ENCODE results near the gene P3H3. TPM values are rescaled to one million over a fixed set of nuclear protein-coding genes. Genes with fewer than 3 reads are reported as not detected.
"Not testable (repeated sequence)": the region's sequence is repeated elsewhere in the genome, so short reads cannot be mapped to it uniquely, and the experiment has no call there.

P3H3 gene
- total and polyA plus RNA-seq, 2 of the 4 experiments (the other 2 are of a cell fraction), result 27.8 to 83.9 TPM

GRCh38 chr12:6888360-6888759, 60.2 kb downstream of the P3H3 start:
- peaks cover 17% of the 10 kb centered on the region for H3K36me3 ChIP-seq (ENCODE audit: control insufficient read depth, insufficient read depth, low read length)
- no peak overlapping the region for H3K14ac ChIP-seq (replicated peaks; ENCODE audit: low read depth, low read length)
- no TSS peak for BruUV-seq (replicated peaks)
- H3K18ac ChIP-seq (ENCODE audit: low read depth, low read length), result no peak overlapping the region
- H2AK9ac ChIP-seq (replicated peaks; ENCODE audit: low read depth, low read length, poor library complexity), result no peak overlapping the region
- no peak overlapping the region for H2BK120ac ChIP-seq (ENCODE audit: low read depth, low read length)
- dilution Hi-C loops (cut with HindIII; ENCODE audit: low sequenced_read_pairs, unreplicated experiment), result no loop called here
- H4K91ac ChIP-seq (ENCODE audit: insufficient read depth, low read depth, low read length), result no peak overlapping the region
- TF ChIP-seq MAFK (IDR thresholded peaks at IDR 0.05; ENCODE audit: low read depth, low read length) (peak; percentile 80), FOS (IDR thresholded peaks at IDR 0.05; ENCODE audit: low read depth, low read length) (no peak)
- no peak overlapping the region for H3K4ac ChIP-seq (ENCODE audit: low read depth, low read length)
- WGBS, 2 experiments (ENCODE audit: extremely low coverage in 2 of 2, insufficient read length in 1 of 2), result no CpG with 5 or more reads among the region's 2 CpGs
- CTCF ChIA-PET, result no interaction called here
- POLR2A ChIA-PET (ENCODE audit: unreplicated experiment), result no interaction called here
- H3K4me2 ChIP-seq (ENCODE audit: low read depth, low read length), result no peak overlapping the region
- peaks cover 5 to 20% of the 10 kb centered on the region in 2 experiments; a peak in 3 of 4 replicates for H3K79me1 ChIP-seq (ENCODE audit: low read depth in 1 of 2, low read length in 2 of 2)
- no peak overlapping the region for H2BK20ac ChIP-seq (ENCODE audit: low read depth, low read length)
- no peak overlapping the region for H2AFZ ChIP-seq (replicated peaks; ENCODE audit: low read length, poor library complexity)
- H4K8ac ChIP-seq (ENCODE audit: low read depth in 2 of 2, low read length in 2 of 2), result no peak overlapping the region
- no peaks in the 10 kb centered on the region for H3K27me3 ChIP-seq (ENCODE audit: control insufficient read depth, insufficient read depth, low read length)
- H3K56ac ChIP-seq (ENCODE audit: extremely low read depth, insufficient read depth, low read length), result no peak overlapping the region
- no peak overlapping the region for H3K27ac ChIP-seq (ENCODE audit: insufficient read depth, low read length)
- H3K9me1 ChIP-seq (ENCODE audit: insufficient read depth, low read length), result 0 out of 2 replicates have a peak, but pooled peaks cover 12% of the 10 kb centered on the region
- H3K9me3 ChIP-seq (ENCODE audit: control insufficient read depth, insufficient read depth, low read length), result no peaks in the 10 kb centered on the region
- ATAC-seq (ENCODE audit: low read depth), result no peak
- H2BK15ac ChIP-seq (ENCODE audit: low read depth, low read length), result no peak overlapping the region
- no peak overlapping the region for H2AK5ac ChIP-seq (ENCODE audit: low read depth, low read length)
- intact Hi-C loops (cut with micrococcal nuclease), result no loop called here
- no peak for DNase-seq
- no peaks in the 10 kb centered on the region for H4K20me1 ChIP-seq (ENCODE audit: insufficient read depth, low read length)
- no peak overlapping the region for H3K9ac ChIP-seq (ENCODE audit: low read depth, low read length)
- no peak overlapping the region for H3K4me3 ChIP-seq (ENCODE audit: insufficient read depth, low read depth, low read length)
- no peak overlapping the region for H4K5ac ChIP-seq (ENCODE audit: low read depth, low read length)
- in situ Hi-C loops (cut with MboI; ENCODE audit: low sequenced_read_pairs), result no loop called here
- H3K4me1 ChIP-seq (ENCODE audit: control insufficient read depth, insufficient read depth, low read length), result peaks cover 2% of the 10 kb centered on the region; the same call in 1 of the 2 replicates
- no peak overlapping the region for H3K23ac ChIP-seq (ENCODE audit: low read depth, low read length)
- no peak overlapping the region for H2BK5ac ChIP-seq (ENCODE audit: low read depth, low read length, poor library complexity, severe bottlenecking)

- DNase-seq; H2BK120ac ChIP-seq (ENCODE audit: low read depth, low read length); H3K18ac ChIP-seq (ENCODE audit: low read depth, low read length); H2BK5ac ChIP-seq (ENCODE audit: low read depth, low read length, poor library complexity, severe bottlenecking); H3K27ac ChIP-seq (ENCODE audit: insufficient read depth, low read length); intact Hi-C loops (cut with micrococcal nuclease); H4K8ac ChIP-seq (ENCODE audit: low read depth in 2 of 2, low read length in 2 of 2); H2AK5ac ChIP-seq (ENCODE audit: low read depth, low read length); H3K9ac ChIP-seq (ENCODE audit: low read depth, low read length); H3K4me3 ChIP-seq (ENCODE audit: insufficient read depth, low read depth, low read length); H2BK15ac ChIP-seq (ENCODE audit: low read depth, low read length); H3K27me3 ChIP-seq (ENCODE audit: control insufficient read depth, insufficient read depth, low read length); CTCF ChIA-PET; H4K5ac ChIP-seq (ENCODE audit: low read depth, low read length); H3K4ac ChIP-seq (ENCODE audit: low read depth, low read length); H3K56ac ChIP-seq (ENCODE audit: extremely low read depth, insufficient read depth, low read length); POLR2A ChIA-PET (ENCODE audit: unreplicated experiment); in situ Hi-C loops (cut with MboI; ENCODE audit: low sequenced_read_pairs); BruUV-seq (replicated peaks); H3K23ac ChIP-seq (ENCODE audit: low read depth, low read length); ATAC-seq (ENCODE audit: low read depth); H2AK9ac ChIP-seq (replicated peaks; ENCODE audit: low read depth, low read length, poor library complexity); H4K20me1 ChIP-seq (ENCODE audit: insufficient read depth, low read length); H3K9me3 ChIP-seq (ENCODE audit: control insufficient read depth, insufficient read depth, low read length); H4K91ac ChIP-seq (ENCODE audit: insufficient read depth, low read depth, low read length); H2AFZ ChIP-seq (replicated peaks; ENCODE audit: low read length, poor library complexity); H3K14ac ChIP-seq (replicated peaks; ENCODE audit: low read depth, low read length); H3K4me2 ChIP-seq (ENCODE audit: low read depth, low read length); dilution Hi-C loops (cut with HindIII; ENCODE audit: low sequenced_read_pairs, unreplicated experiment); H2BK20ac ChIP-seq (ENCODE audit: low read depth, low read length); H3K4me1 ChIP-seq (ENCODE audit: control insufficient read depth, insufficient read depth, low read length): not testable (repeated sequence)
- no CpG with 5 or more reads among the region's 7 CpGs for WGBS, 2 experiments (ENCODE audit: extremely low coverage in 2 of 2, insufficient read length in 1 of 2)
- Histone ChIP-seq H3K79me1 (ENCODE audit: low read depth in 1 of 2, low read length in 2 of 2) (peaks cover 5 to 20% of the 10 kb centered on the region in 2 experiments; a peak in 3 of 4 replicates), H3K9me1 (ENCODE audit: insufficient read depth, low read length) (0 out of 2 replicates have a peak, but pooled peaks cover 12% of the 10 kb centered on the region), H3K36me3 (ENCODE audit: control insufficient read depth, insufficient read depth, low read length) (peaks cover 14% of the 10 kb centered on the region)
Observed at GRCh38 chr12:6888794-6889193, 60.6 kb downstream of the P3H3 start.
